ENCODE measurements around the gene FAM241A. TPM values are rescaled to one million over a fixed set of nuclear protein-coding genes. Genes with fewer than 3 reads are reported as not detected.

The FAM241A gene
- total RNA-seq, 1 donor from 2014 or later, result 5.0 TPM

DNA sequence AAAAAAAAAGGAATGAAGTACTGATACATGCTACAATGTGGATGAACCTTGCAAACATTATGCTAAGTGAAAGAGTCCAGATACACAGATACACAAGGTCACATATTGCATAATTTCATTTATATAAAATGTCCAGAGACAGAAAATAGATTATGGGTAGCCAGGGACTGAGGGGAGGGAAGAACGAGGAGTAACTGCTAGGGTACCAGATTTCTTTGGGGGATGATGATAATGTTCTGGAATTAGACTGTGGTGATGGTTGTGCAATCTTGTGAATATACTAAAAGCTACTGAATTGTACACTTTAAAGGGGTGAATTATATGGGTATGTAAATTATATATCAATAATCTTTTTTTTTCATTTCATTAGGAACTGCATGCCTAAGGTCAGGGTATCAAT, 65.5 kb downstream of the FAM241A start:
- DNase-seq, result no peak
- Histone ChIP-seq H3K27ac (no peak overlapping the region), H3K27me3 (ENCODE audit: low read depth) (no peaks in the 10 kb centered on the region), H3K4me3 (no peak overlapping the region), H3K36me3 (no peaks in the 10 kb centered on the region), H3K9me3 (no peaks in the 10 kb centered on the region), H3K4me1 (no peaks in the 10 kb centered on the region)
- intact Hi-C loops (cut with DNase I), result no loop called here
- ATAC-seq, result no peak
- TF ChIP-seq, protein P1, sequence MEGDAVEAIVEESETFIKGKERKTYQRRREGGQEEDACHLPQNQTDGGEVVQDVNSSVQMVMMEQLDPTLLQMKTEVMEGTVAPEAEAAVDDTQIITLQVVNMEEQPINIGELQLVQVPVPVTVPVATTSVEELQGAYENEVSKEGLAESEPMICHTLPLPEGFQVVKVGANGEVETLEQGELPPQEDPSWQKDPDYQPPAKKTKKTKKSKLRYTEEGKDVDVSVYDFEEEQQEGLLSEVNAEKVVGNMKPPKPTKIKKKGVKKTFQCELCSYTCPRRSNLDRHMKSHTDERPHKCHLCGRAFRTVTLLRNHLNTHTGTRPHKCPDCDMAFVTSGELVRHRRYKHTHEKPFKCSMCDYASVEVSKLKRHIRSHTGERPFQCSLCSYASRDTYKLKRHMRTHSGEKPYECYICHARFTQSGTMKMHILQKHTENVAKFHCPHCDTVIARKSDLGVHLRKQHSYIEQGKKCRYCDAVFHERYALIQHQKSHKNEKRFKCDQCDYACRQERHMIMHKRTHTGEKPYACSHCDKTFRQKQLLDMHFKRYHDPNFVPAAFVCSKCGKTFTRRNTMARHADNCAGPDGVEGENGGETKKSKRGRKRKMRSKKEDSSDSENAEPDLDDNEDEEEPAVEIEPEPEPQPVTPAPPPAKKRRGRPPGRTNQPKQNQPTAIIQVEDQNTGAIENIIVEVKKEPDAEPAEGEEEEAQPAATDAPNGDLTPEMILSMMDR (IDR thresholded peaks at IDR 0.05), result no peak

DNA sequence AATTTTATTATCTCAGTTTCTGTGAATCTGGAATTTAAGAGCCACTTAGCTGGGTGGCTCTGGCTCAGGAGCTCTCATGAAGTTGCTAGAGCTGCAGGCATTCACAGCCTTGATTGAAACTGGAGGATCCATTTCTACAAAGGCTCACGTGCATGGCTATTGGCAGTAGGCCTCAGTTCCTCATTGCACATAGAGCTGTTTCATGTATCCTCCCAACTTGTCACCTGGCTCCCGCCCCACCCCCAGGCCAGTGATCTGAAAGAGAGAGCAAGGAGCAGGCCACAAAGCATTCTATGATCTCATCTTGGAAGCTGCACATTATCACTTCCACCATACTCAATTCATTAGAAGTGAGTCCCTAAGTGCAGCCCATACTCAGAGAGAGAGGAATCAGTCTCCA, 67.8 kb downstream of the FAM241A start:
- no peak overlapping the region for H3K27ac ChIP-seq

DNA sequence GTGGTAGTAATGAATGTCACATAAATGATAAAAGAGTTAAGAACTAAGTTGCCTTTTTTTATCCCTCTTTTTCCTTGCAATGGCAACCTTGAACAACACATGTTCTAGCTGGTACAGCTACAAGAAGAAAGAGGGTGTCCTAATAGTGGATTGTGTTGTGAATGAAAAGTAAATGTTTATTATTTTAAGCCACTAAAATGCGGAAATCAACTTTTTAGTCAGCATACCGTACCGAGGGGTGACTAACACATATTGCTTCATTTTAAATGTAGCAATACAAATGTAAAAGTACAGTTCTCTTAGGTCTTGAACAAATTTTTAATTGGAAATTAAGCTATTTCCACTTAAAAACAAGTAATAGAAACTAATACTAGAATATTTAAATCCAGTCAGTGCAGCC, 68.6 kb downstream of the FAM241A start:
- Histone ChIP-seq H3K36me3 (no peaks in the 10 kb centered on the region), H3K27ac (no peak overlapping the region), H3K4me1 (no peaks in the 10 kb centered on the region), H3K4me3 (no peak overlapping the region), H3K27me3 (ENCODE audit: low read depth) (no peaks in the 10 kb centered on the region), H3K9me3 (no peaks in the 10 kb centered on the region)
- no peak for DNase-seq
- TF ChIP-seq, protein P1 (IDR thresholded peaks at IDR 0.05), result no peak
- ATAC-seq, result peak in 1 of 2 donors; percentile 50
- intact Hi-C loops (cut with DNase I), result no loop called here

More for the DNA sequence above, 67.8 kb downstream of the FAM241A start:
- no peak for DNase-seq
- H3K4me1 ChIP-seq, result no peaks in the 10 kb centered on the region
- H3K36me3 ChIP-seq, result no peaks in the 10 kb centered on the region
- TF ChIP-seq, protein P1 (IDR thresholded peaks at IDR 0.05), result no peak
- no peak overlapping the region for H3K4me3 ChIP-seq
- ATAC-seq, result no peak
- intact Hi-C loops (cut with DNase I), result no loop called here
- H3K27me3 ChIP-seq (ENCODE audit: low read depth), result no peaks in the 10 kb centered on the region
- no peaks in the 10 kb centered on the region for H3K9me3 ChIP-seq

DNA sequence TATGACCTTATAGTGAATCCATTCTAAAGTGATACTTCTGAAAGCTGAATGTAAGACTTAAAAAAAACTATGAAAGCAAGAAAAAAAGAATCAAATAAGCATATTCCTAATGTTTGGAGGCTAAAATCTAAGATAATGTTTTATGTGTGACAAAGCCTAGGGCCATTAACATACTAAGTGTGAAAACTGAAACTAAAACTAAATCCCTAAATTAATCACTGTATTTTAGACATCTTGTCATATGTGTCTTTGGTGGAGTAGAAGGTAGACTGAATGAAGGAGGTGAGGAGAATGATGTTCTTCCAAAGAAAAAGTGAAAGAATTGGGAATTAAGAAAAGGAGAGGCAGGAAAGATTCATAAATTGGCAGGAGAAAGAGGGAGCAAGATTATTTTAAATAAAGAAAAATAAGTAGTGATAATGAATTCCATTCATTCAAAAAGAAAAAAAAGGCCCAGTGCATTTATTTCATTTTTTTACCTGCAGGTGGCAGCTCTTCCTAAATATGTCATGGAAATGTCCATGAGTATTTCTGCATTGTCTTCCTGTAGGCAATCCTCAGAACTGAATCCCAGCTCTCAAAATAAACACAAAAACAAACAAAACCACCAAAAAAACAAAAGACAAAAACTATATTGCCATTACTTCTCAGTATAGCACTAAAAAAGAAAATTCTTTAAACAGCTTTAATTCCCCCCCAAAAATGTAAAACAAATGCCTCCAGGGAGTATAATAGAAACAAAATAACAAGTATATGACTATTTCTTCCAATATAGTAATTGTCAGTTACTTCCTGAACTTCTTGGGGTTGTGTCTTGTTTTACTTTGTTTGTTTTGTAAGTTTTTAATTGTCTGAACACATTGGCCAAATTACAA, 69.4 kb downstream of the FAM241A start:
- Histone ChIP-seq H3K9me3 (no peaks in the 10 kb centered on the region), H3K4me1 (no peaks in the 10 kb centered on the region), H3K4me3 (no peak overlapping the region), H3K27ac (no peak overlapping the region), H3K36me3 (no peaks in the 10 kb centered on the region), H3K27me3 (ENCODE audit: low read depth) (no peaks in the 10 kb centered on the region)
- ATAC-seq, result peak in 1 of 2 donors; percentile 59
- TF ChIP-seq, protein P1 (IDR thresholded peaks at IDR 0.05), result peak; percentile 51
- intact Hi-C loops (cut with DNase I), result no loop called here
- no peak for DNase-seq

DNA sequence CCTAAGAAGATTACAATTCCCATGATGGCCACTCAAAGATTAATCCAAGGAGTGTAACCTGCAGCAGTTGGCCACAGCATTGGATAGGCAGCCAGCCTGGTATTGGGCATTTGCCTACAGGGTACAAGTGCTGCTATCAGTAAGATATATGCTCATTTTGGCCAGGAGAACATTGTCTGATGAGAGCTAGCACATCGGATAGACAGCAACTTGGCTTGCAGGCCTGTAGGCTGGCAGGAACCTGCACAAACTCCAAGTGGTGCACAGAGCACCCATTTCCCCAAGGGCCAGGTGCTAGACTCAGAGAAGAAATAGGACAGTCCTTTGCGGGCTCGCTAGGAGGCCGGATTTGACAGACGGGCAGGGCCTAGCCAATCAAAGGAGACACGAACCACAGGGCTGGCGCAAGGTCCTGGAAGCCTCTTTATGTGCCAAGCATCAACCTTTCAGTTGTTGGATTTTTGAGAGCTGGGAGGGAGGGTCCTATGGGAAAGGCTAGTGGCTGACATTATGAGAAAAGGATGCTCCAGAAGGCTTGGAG, 74.6 kb downstream of the FAM241A start:
- intact Hi-C loops (cut with DNase I), result no loop called here
- Histone ChIP-seq H3K4me3 (no peak overlapping the region), H3K9me3 (no peaks in the 10 kb centered on the region), H3K36me3 (no peaks in the 10 kb centered on the region), H3K27ac (no peak overlapping the region), H3K27me3 (ENCODE audit: low read depth) (no peaks in the 10 kb centered on the region), H3K4me1 (no peaks in the 10 kb centered on the region)
- DNase-seq, result no peak
- TF ChIP-seq, protein P1 (IDR thresholded peaks at IDR 0.05), result no peak
- no peak for ATAC-seq
